K562 (cell line): ENCODE data around the gene KRTAP10-4. TPM values are rescaled to one million over a fixed set of nuclear protein-coding genes. Genes with fewer than 3 reads are reported as not detected.
A peak's percentile ranks its signal among the peaks of the same experiment; 100 is the strongest.

Experiments
- CCAR2 ChIP-seq: fragments of 200-400 bp; formaldehyde crosslinking; IDR thresholded peaks from 2 replicates; pipeline ENCODE4 v1.6.1; 2017; ENCODE audit warnings: mild to moderate bottlenecking, low read depth, low read length
- CHD1 ChIP-seq: fragments of 200-600 bp; sonication (generic); IDR thresholded peaks from one replicate; pipeline ENCODE4 v1.6.1; 2012; ENCODE audit warnings: mild to moderate bottlenecking, moderate library complexity, low read length, inconsistent platforms
- CHD2 ChIP-seq: IDR thresholded peaks from 2 replicates; pipeline ENCODE4 v1.6.1; 2011; ENCODE audit warnings: low read depth, low read length
- DEAF1 ChIP-seq: fragments of 450-650 bp; formaldehyde crosslinking; IDR thresholded peaks from 2 replicates; pipeline ENCODE4 v1.4.0; 2020; ENCODE audit warnings: mild to moderate bottlenecking, moderate library complexity
- DMBX1 ChIP-seq: fragments of 250-450 bp; sonication (Bioruptor Pico); IDR thresholded peaks from 2 replicates; pipeline ENCODE4 v1.8.0; 2022; ENCODE audit warnings: inconsistent platforms, mild to moderate bottlenecking, moderate library complexity, borderline replicate concordance
- MGA ChIP-seq: fragments of 450-650 bp; IDR thresholded peaks from 2 replicates; pipeline ENCODE4 v1.6.1; 2016; ENCODE audit warnings: mild to moderate bottlenecking, moderate library complexity
- NCOA1 ChIP-seq: fragments of 450-650 bp; IDR thresholded peaks from 2 replicates; pipeline ENCODE4 v1.6.1; 2016; ENCODE audit warnings: low read depth
- NR2C1 ChIP-seq, 2 experiments: fragments of 450-650 bp; IDR thresholded peaks; 2 replicates each; pipeline ENCODE4 v1.6.1; 2017; ENCODE audit warnings: mild to moderate bottlenecking in 2 of 2, antibody characterized with exemption in 1 of 2, inconsistent platforms in 1 of 2, missing compliant biosample characterization in 1 of 2, missing genetic modification characterization in 1 of 2
- SREBF1 ChIP-seq: fragments of 150-350 bp; IDR thresholded peaks from 2 replicates; pipeline ENCODE4 v1.6.1; 2014; ENCODE audit warnings: antibody characterized with exemption, low read depth, low read length, borderline replicate concordance
- TOE1 ChIP-seq, 2 experiments: fragments of 450-650 bp in 1 of 2; sonication (generic) in 1 of 2; formaldehyde crosslinking in 1 of 2; IDR thresholded peaks; 2 replicates each; pipeline versions ENCODE4 v1.7.1 to v1.8.0; 2016 to 2022; ENCODE audit warnings: borderline replicate concordance in 2 of 2, mild to moderate bottlenecking in 2 of 2, antibody characterized with exemption in 1 of 2, inconsistent platforms in 1 of 2, low read depth in 1 of 2, missing genetic modification reagents in 1 of 2, moderate library complexity in 1 of 2
- ZBTB43 ChIP-seq: sonication (generic); formaldehyde crosslinking; IDR thresholded peaks from 2 replicates; pipeline ENCODE4 v1.8.0; 2023; ENCODE audit warnings: mild to moderate bottlenecking, missing genetic modification reagents
- polyA plus RNA-seq, 8 experiments: library from polyadenylated mRNA; depleted of rRNA in 4 of 8; stranded (reverse) in 5 of 8; unstranded in 3 of 8; fragments of >200 nt; fragmentation: Nextera tagmentation in 2 of 8; fragmentation: Illumina TruSeq in 1 of 8; extraction: Ambion mirVana in 2 of 8; extraction: Trizol in 1 of 8; gene quantifications; 2 replicates each; pipeline versions ENCODE4 v1.2.1 to v1.2.3, GENCODE V29; 2011 to 2014; ENCODE audit warnings: inconsistent platforms in 1 of 8, missing spikeins in 1 of 8
- total RNA-seq, 7 experiments: library from RNA; depleted of rRNA in 6 of 7; stranded (reverse); fragments of >200 nt in 6 of 7; fragmentation: Illumina TruSeq in 2 of 7; extraction: Trizol in 2 of 7; gene quantifications; 2 replicates each; pipeline versions ENCODE4 v1.2.1 to v1.2.3, GENCODE V29; 2011 to 2021; ENCODE audit warnings: low replicate concordance in 1 of 7

The KRTAP10-4 gene
- total and polyA plus RNA-seq, 9 of the 15 experiments (the other 6 are each of a cell fraction or from before 2014, with no cell fraction given) = not detected

- no peak for TF ChIP-seq NR2C1 (IDR thresholded peaks at IDR 0.05)
- no peak for TF ChIP-seq NR2C1 (tag; IDR thresholded peaks at IDR 0.05)
- no peak for TF ChIP-seq SREBF1
- no peak for TF ChIP-seq CCAR2
- TF ChIP-seq DEAF1 (CRISPR knock-in tag) = no peak
- no peak for TF ChIP-seq CHD1
- no peak for TF ChIP-seq CHD2
- no peak for TF ChIP-seq ZBTB43 (CRISPR knock-in tag)
- TF ChIP-seq NCOA1 = no peak
- peak; percentile 66 for TF ChIP-seq MGA
- TF ChIP-seq DMBX1 (CRISPR knock-in tag) = peak; percentile 70; the same call in 1 of the 2 replicates
- no peak for TF ChIP-seq TOE1 (IDR thresholded peaks at IDR 0.05; ENCODE audit: borderline replicate concordance)
- no peak for TF ChIP-seq TOE1 (CRISPR knock-in tag; IDR thresholded peaks at IDR 0.05; ENCODE audit: borderline replicate concordance, low read depth)
Observed at GRCh38 chr21:44582055-44582454, 8.5 kb downstream of the KRTAP10-4 start (continued).
